DND-41 (cell line): ENCODE data around the gene AP1B1.

Source experiments
- ATAC-seq: fragments of 200-7000 bp; cut with Tn5 transposase; 3 replicates; pipeline ENCODE4 v1.9.1; 2021; ENCODE audit warnings: low read depth; ENCODE audit not compliant: insufficient read depth
- DNase-seq: peaks from one replicate; pipeline ENCODE4 v3.0.0-alpha.2; 2020
- H2AFZ ChIP-seq: 2 replicates; pipeline ENCODE4 v1.6.0; 2012; ENCODE audit warnings: low read depth, low read length
- H3K27ac ChIP-seq: 2 replicates; pipeline ENCODE4 v1.5.1; 2012; ENCODE audit warnings: low read length, inconsistent platforms
- H3K27me3 ChIP-seq: fragments of 200-600 bp; sonication (generic); 2 replicates; pipeline ENCODE4 v1.6.0; 2012; ENCODE audit warnings: low read length, mild to moderate bottlenecking, inconsistent platforms; ENCODE audit not compliant: insufficient read depth, poor library complexity
- H3K36me3 ChIP-seq: 2 replicates; pipeline ENCODE4 v1.5.1; 2012; ENCODE audit warnings: low read length, inconsistent platforms; ENCODE audit not compliant: insufficient read depth
- H3K4me1 ChIP-seq: 2 replicates; pipeline ENCODE4 v1.5.1; 2012; ENCODE audit warnings: mild to moderate bottlenecking, low read length; ENCODE audit not compliant: insufficient read depth
- H3K4me2 ChIP-seq: 2 replicates; pipeline ENCODE4 v1.6.0; 2012; ENCODE audit warnings: mild to moderate bottlenecking, moderate library complexity, low read length, inconsistent platforms; ENCODE audit not compliant: insufficient read depth
- H3K4me3 ChIP-seq, 2 experiments: fragments of 200-600 bp in 1 of 2; shearing (Covaris generic) in 1 of 2; 2 replicates each; pipeline ENCODE4 v1.5.1; 2012 to 2016; ENCODE audit warnings: inconsistent platforms in 2 of 2, low read length in 2 of 2, mild to moderate bottlenecking in 2 of 2, low read depth in 1 of 2, moderate library complexity in 1 of 2
- H3K79me2 ChIP-seq: 2 replicates; pipeline ENCODE4 v1.6.0; 2012; ENCODE audit warnings: low read length, inconsistent platforms; ENCODE audit not compliant: insufficient read depth
- H3K9ac ChIP-seq: 2 replicates; pipeline ENCODE4 v1.6.0; 2012; ENCODE audit warnings: low read depth, mild to moderate bottlenecking, inconsistent platforms, low read length, moderate library complexity
- H3K9me3 ChIP-seq: 2 replicates; pipeline ENCODE4 v1.5.1; 2012; ENCODE audit warnings: low read length, moderate library complexity, mild to moderate bottlenecking, inconsistent platforms; ENCODE audit not compliant: insufficient read depth, severe bottlenecking
- H4K20me1 ChIP-seq: 2 replicates; pipeline ENCODE4 v1.6.0; 2012; ENCODE audit warnings: low read length; ENCODE audit not compliant: insufficient read depth
- CTCF ChIP-seq: IDR thresholded peaks from 2 replicates; pipeline ENCODE4 v1.5.1; 2012; ENCODE audit warnings: borderline replicate concordance, low read length, moderate library complexity, mild to moderate bottlenecking; ENCODE audit not compliant: poor library complexity, severe bottlenecking; ENCODE audit errors: extremely low read depth
- EZH2 ChIP-seq: IDR thresholded peaks from 3 replicates; pipeline ENCODE4 v1.6.1; 2012; ENCODE audit warnings: borderline replicate concordance, low read depth, mild to moderate bottlenecking, moderate library complexity, low read length, inconsistent platforms; ENCODE audit not compliant: severe bottlenecking

AP1B1 gene

GRCh38 chr22:29323641-29324040 lies 64.7 kb downstream of the AP1B1 start:
- Histone ChIP-seq H3K4me2 (no peak overlapping the region), H3K79me2 (no peaks in the 10 kb centered on the region), H3K4me3 (no peak overlapping the region), H4K20me1 (0 out of 2 replicates have a peak, but pooled peaks cover 4% of the 10 kb centered on the region), H3K9ac (no peak overlapping the region), H3K27ac (no peak overlapping the region), H2AFZ (no peak overlapping the region), H3K36me3 (peaks cover 26% of the 10 kb centered on the region), H3K4me1 (no peaks in the 10 kb centered on the region), H3K27me3 (no peaks in the 10 kb centered on the region), H3K9me3 (no peaks in the 10 kb centered on the region)
- TF ChIP-seq CTCF (no peak), EZH2 (no peak)
- no peak for ATAC-seq
- DNase-seq = no peak

DNA sequence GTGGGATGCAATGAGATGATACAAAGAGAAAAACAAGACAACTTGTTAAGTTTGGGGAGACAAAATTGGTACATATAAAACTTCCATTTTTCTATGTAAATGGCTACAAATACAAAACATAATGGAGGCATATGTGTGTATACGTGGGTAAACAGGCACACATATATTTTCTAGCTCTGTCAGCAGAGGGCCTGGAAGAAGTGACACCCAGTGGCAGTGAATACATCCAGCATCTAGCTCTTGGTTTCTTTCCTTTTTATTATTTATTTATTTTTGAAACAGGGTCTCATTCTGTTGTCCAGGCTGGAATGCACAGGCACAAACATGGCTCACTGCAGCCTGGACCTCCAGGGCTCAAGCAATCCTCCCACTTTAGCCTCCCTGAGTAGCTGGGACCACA lies 67.8 kb downstream of the AP1B1 start:
- Histone ChIP-seq H4K20me1 (no peaks in the 10 kb centered on the region), H2AFZ (no peak overlapping the region), H3K4me2 (no peak overlapping the region), H3K9ac (no peak overlapping the region), H3K27ac (no peak overlapping the region), H3K36me3 (no peaks in the 10 kb centered on the region), H3K4me1 (no peaks in the 10 kb centered on the region), H3K4me3 (no peak overlapping the region), H3K79me2 (no peaks in the 10 kb centered on the region), H3K9me3 (no peaks in the 10 kb centered on the region), H3K27me3 (no peaks in the 10 kb centered on the region)
- ATAC-seq (no peak), DNase-seq (no peak)
- TF ChIP-seq EZH2 = no peak
- peak; percentile 24 for TF ChIP-seq CTCF

DNA sequence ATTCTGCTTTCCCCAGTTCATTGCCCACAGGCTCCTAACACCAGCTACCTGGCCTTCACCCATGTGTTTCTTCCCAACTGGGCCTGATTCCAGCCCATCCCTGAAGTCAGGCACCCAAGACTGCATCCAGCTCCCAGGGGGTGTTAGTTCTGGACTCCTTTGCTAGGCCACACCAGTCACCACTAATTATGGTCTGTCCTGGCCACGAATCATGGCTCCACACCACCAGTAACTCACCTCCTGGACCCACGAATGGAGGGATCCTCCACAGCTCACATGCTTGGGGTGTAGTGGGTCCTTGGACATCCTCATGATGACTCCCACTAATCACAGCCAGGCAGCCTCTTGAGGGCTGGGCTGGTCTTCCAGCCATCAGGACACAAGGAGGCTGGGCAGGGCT lies 69.3 kb downstream of the AP1B1 start:
- no peak for ATAC-seq
- DNase-seq = no peak
- Histone ChIP-seq H3K9ac (no peak overlapping the region), H3K27me3 (peaks cover 8% of the 10 kb centered on the region), H3K9me3 (no peaks in the 10 kb centered on the region), H2AFZ (no peak overlapping the region), H3K79me2 (no peaks in the 10 kb centered on the region), H3K27ac (no peak overlapping the region), H3K36me3 (no peaks in the 10 kb centered on the region), H3K4me1 (peaks cover 7% of the 10 kb centered on the region; the same call in 1 of the 2 replicates), H4K20me1 (peaks cover 2% of the 10 kb centered on the region; the same call in 1 of the 2 replicates), H3K4me3 (no peak overlapping the region), H3K4me2 (no peak overlapping the region)
- no peak for TF ChIP-seq EZH2
- no peak for TF ChIP-seq CTCF
